Liver (tissue), 9 donors: Measurements from ENCODE around the gene MYLK2. TPM values are rescaled to one million over a fixed set of nuclear protein-coding genes. Genes with fewer than 3 reads are reported as not detected.

Source experiments
- DNase-seq: peaks from one replicate; pipeline ENCODE4 v3.0.0-alpha.2; 2017; ENCODE audit warnings: low spot score
- H3K27ac ChIP-seq, 2 donors: one replicate each; pipeline ENCODE4 v1.7.0; 2013; ENCODE audit warnings: inconsistent platforms in 2 of 2, low read length in 2 of 2, control low read depth in 1 of 2, low read depth in 1 of 2, mild to moderate bottlenecking in 1 of 2
- H3K27me3 ChIP-seq, 4 donors: one replicate each; pipeline versions ENCODE4 v1.6.1 to v1.7.0; 2013; ENCODE audit warnings: low read length in 3 of 4, inconsistent platforms in 1 of 4, mild to moderate bottlenecking in 1 of 4, moderate library complexity in 1 of 4; ENCODE audit not compliant: control insufficient read depth in 4 of 4, insufficient read depth in 4 of 4
- H3K36me3 ChIP-seq, 4 donors: one replicate each; pipeline versions ENCODE4 v1.6.1 to v1.7.0; 2013; ENCODE audit warnings: low read length in 3 of 4, mild to moderate bottlenecking in 3 of 4, low read depth in 1 of 4, moderate library complexity in 1 of 4; ENCODE audit not compliant: control insufficient read depth in 4 of 4, insufficient read depth in 3 of 4
- H3K4me1 ChIP-seq, 4 donors: one replicate each; pipeline versions ENCODE4 v1.6.1 to v1.7.0; 2013; ENCODE audit warnings: low read length in 3 of 4, mild to moderate bottlenecking in 3 of 4, moderate library complexity in 1 of 4; ENCODE audit not compliant: control insufficient read depth in 4 of 4, insufficient read depth in 4 of 4
- H3K4me3 ChIP-seq, 3 donors: one replicate each; pipeline versions ENCODE4 v1.6.1 to v1.7.0; 2013; ENCODE audit warnings: low read length in 3 of 3, control low read depth in 1 of 3, low read depth in 1 of 3, mild to moderate bottlenecking in 1 of 3
- H3K9ac ChIP-seq, 2 donors: one replicate each; pipeline ENCODE4 v1.7.0; 2013; ENCODE audit warnings: low read length in 2 of 2, mild to moderate bottlenecking in 2 of 2, moderate library complexity in 2 of 2, control low read depth in 1 of 2, low read depth in 1 of 2
- H3K9me3 ChIP-seq, 4 donors: one replicate each; pipeline versions ENCODE4 v1.6.1 to v1.7.0; 2013; ENCODE audit warnings: low read length in 3 of 4; ENCODE audit not compliant: control insufficient read depth in 4 of 4
- EGR1 ChIP-seq, 2 donors: IDR thresholded peaks; 2 replicates each; pipeline ENCODE4 v1.6.1; 2016 to 2018; ENCODE audit warnings: antibody characterized with exemption in 2 of 2, low read depth in 2 of 2
- FOXA1 ChIP-seq: IDR thresholded peaks from 2 replicates; pipeline ENCODE4 v1.6.1; 2016; ENCODE audit warnings: antibody characterized with exemption
- FOXA2 ChIP-seq: IDR thresholded peaks from 2 replicates; pipeline ENCODE4 v1.6.1; 2016; ENCODE audit warnings: antibody characterized with exemption
- GABPA ChIP-seq, 2 donors: IDR thresholded peaks in 1 of 2; conservative IDR thresholded peaks in 1 of 2; 2 replicates each; pipeline ENCODE4 v1.6.1; 2016; ENCODE audit warnings: antibody characterized with exemption in 2 of 2, mild to moderate bottlenecking in 1 of 2, moderate library complexity in 1 of 2
- HNF4A ChIP-seq, 2 donors: conservative IDR thresholded peaks; 2 replicates each; pipeline ENCODE4 v1.6.1; 2016; ENCODE audit warnings: antibody characterized with exemption in 2 of 2, mild to moderate bottlenecking in 2 of 2
- HNF4G ChIP-seq: IDR thresholded peaks from 2 replicates; pipeline ENCODE4 v1.6.1; 2016; ENCODE audit warnings: antibody characterized with exemption
- JUND ChIP-seq, 2 donors: IDR thresholded peaks; 2 replicates each; pipeline ENCODE4 v1.6.1; 2016; ENCODE audit warnings: antibody characterized with exemption in 2 of 2
- NR2F2 ChIP-seq: IDR thresholded peaks from 2 replicates; pipeline ENCODE4 v1.6.1; 2016; ENCODE audit warnings: antibody characterized with exemption
- RAD21 ChIP-seq, 2 donors: IDR thresholded peaks; 2 replicates each; pipeline ENCODE4 v1.6.1; 2016; ENCODE audit warnings: antibody characterized with exemption in 2 of 2, mild to moderate bottlenecking in 2 of 2
- RXRA ChIP-seq, 2 donors: IDR thresholded peaks; 2 replicates each; pipeline ENCODE4 v1.6.1; 2017 to 2018; ENCODE audit warnings: antibody characterized with exemption in 2 of 2, mild to moderate bottlenecking in 1 of 2
- SP1 ChIP-seq: IDR thresholded peaks from 2 replicates; pipeline ENCODE4 v1.6.1; 2018; ENCODE audit warnings: antibody characterized with exemption, mild to moderate bottlenecking
- TAF1 ChIP-seq: conservative IDR thresholded peaks from 2 replicates; pipeline ENCODE4 v1.6.1; 2016; ENCODE audit warnings: antibody characterized with exemption, mild to moderate bottlenecking
- YY1 ChIP-seq: IDR thresholded peaks from 2 replicates; pipeline ENCODE4 v1.6.1; 2016; ENCODE audit warnings: antibody characterized with exemption, mild to moderate bottlenecking
- WGBS: extraction: QIAGEN DNeasy Blood & Tissue Kit; methylation state at CpG from one replicate; pipeline ENCODE4 v1.1.7; 2013; 5-methylcytosine and 5-hydroxymethylcytosine counted together
- polyA plus RNA-seq, 2 donors: library from polyadenylated mRNA; stranded (reverse) in 1 of 2; unstranded in 1 of 2; fragments of 200-250 nt in 1 of 2; fragments of >200 nt in 1 of 2; fragmentation: Nextera tagmentation in 1 of 2; extraction: Ambion mirVana in 1 of 2; gene quantifications; one replicate each; pipeline versions ENCODE4 v1.2.1 to v1.2.3, GENCODE V29; 2013 to 2015
- total RNA-seq, 2 donors: library from RNA; depleted of rRNA; stranded (reverse); fragments of >200 nt; gene quantifications; one replicate each; pipeline ENCODE4 v1.2.3, GENCODE V29; 2014
- TF ChIP-seq, protein P1 (sequence below): IDR thresholded peaks from 2 replicates; pipeline ENCODE4 v1.6.1; 2016; ENCODE audit warnings: antibody characterized with exemption
- TF ChIP-seq, protein P2 (sequence below): IDR thresholded peaks from 2 replicates; pipeline ENCODE4 v1.6.1; 2016; ENCODE audit warnings: antibody characterized with exemption, mild to moderate bottlenecking
- TF ChIP-seq, protein P3 (sequence below): IDR thresholded peaks from 2 replicates; pipeline ENCODE4 v1.6.1; 2016; ENCODE audit warnings: antibody characterized with exemption
- TF ChIP-seq, protein P4 (sequence below): IDR thresholded peaks from 2 replicates; pipeline ENCODE4 v1.6.1; 2016; ENCODE audit warnings: antibody characterized with exemption
- TF ChIP-seq, protein P5 (sequence below): fragments of 150-350 bp; IDR thresholded peaks from 2 replicates; pipeline ENCODE4 v1.5.1; 2017; ENCODE audit warnings: improper control_type of control experiment, low read depth, low read length; ENCODE audit not compliant: missing input control
- donor health status: healthy.
- donor health status: healthy.
- donor health status: healthy.
- donor health status: healthy.
- donor health status: healthy.

MYLK2 gene
- total and polyA plus RNA-seq, 4 donors = 0.08 to 0.19 TPM; not detected in 2

DNA sequence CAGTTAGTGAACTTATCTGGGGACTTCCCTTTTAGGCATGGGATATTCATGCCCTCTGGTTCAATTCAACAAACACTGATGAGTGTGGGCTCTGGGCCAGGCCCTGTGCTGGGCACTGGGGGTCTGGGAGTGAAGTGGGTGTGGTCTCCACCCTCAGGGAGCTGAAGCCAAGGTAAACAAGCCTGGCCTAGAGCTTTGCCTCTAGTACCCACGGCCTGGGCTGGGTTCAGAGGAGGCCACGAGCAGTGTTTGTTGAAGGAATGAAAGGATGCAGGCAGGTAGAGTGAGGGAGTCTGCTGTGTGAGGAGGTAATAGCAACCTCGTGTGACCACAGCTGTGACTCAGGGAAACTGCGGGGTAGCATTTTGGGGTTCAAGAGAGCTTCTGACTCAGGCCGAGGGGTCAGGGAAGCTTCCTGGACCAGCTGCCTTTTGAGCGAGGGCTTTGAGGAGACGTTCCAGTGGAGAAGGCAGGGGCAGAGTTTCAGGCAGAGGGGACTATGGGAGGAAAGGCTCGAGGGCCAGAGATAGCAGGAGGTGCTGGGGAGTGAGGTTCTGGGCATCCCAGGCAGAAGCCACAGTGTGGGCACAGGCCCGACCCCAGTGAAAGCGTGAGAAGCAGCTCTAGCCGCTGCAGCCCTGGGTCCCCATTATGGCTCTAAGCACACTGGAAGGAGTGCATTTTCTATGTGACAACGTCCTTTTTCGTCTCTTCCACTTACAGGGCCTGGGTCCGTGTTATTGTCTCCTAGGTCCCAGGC is 5.6 kb downstream of the MYLK2 start:
- Histone ChIP-seq H3K4me3 (no peak overlapping the region), H3K4me1 (peaks cover 0 to 10% (median 2%) of the 10 kb centered on the region in 4 donors), H3K9me3 (no peaks in the 10 kb centered on the region), H3K27me3 (no peaks in the 10 kb centered on the region), H3K36me3 (no peaks in the 10 kb centered on the region), H3K9ac (no peak overlapping the region), H3K27ac (no peak overlapping the region)
- WGBS = 70% methylated on average over 14 of the region's 14 CpGs
- TF ChIP-seq FOXA2 (no peak), HNF4G (no peak), SP1 (no peak), YY1 (no peak)
- TF ChIP-seq, protein P1, sequence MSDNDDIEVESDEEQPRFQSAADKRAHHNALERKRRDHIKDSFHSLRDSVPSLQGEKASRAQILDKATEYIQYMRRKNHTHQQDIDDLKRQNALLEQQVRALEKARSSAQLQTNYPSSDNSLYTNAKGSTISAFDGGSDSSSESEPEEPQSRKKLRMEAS = no peak
- no peak for DNase-seq

DNA sequence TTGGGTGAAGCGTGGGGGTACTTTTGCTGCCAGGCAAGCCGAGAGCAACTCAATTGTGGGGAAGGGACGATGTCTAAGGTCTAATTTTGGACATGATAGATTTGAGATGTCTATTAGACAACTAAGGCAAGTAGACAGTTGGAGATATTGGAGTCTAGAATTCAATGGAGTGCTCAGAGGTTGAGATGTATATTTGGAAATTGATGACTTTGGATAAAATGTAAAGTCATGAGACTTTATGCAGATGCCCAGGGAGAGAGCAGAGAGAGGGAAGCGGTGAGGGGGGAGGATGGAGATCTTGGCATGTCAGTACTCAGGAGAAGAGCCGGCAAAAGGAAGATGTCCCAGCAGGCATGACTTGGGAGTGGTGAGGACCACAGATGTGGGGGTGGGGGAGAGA is 6.9 kb downstream of the MYLK2 start:
- DNase-seq = no peak
- Histone ChIP-seq H3K4me3 (no peak overlapping the region), H3K27ac (no peak overlapping the region), H3K27me3 (no peaks in the 10 kb centered on the region), H3K9me3 (no peaks in the 10 kb centered on the region), H3K9ac (no peak overlapping the region), H3K36me3 (no peaks in the 10 kb centered on the region), H3K4me1 (peaks cover 0 to 10% (median 2%) of the 10 kb centered on the region in 4 donors)
- TF ChIP-seq YY1 (no peak), RAD21 (IDR thresholded peaks at IDR 0.05) (no peak), FOXA1 (no peak), JUND (IDR thresholded peaks at IDR 0.05) (no peak), NR2F2 (no peak), GABPA (IDR thresholded peaks at IDR 0.05 in 1 of 2, conservative IDR thresholded peaks at IDR 0.05 in 1 of 2) (no peak), HNF4A (conservative IDR thresholded peaks at IDR 0.05) (no peak), HNF4G (no peak), RXRA (IDR thresholded peaks at IDR 0.05) (no peak), TAF1 (no peak), EGR1 (IDR thresholded peaks at IDR 0.05; ENCODE audit: low read depth in 2 of 2) (no peak)
- TF ChIP-seq, protein P2, sequence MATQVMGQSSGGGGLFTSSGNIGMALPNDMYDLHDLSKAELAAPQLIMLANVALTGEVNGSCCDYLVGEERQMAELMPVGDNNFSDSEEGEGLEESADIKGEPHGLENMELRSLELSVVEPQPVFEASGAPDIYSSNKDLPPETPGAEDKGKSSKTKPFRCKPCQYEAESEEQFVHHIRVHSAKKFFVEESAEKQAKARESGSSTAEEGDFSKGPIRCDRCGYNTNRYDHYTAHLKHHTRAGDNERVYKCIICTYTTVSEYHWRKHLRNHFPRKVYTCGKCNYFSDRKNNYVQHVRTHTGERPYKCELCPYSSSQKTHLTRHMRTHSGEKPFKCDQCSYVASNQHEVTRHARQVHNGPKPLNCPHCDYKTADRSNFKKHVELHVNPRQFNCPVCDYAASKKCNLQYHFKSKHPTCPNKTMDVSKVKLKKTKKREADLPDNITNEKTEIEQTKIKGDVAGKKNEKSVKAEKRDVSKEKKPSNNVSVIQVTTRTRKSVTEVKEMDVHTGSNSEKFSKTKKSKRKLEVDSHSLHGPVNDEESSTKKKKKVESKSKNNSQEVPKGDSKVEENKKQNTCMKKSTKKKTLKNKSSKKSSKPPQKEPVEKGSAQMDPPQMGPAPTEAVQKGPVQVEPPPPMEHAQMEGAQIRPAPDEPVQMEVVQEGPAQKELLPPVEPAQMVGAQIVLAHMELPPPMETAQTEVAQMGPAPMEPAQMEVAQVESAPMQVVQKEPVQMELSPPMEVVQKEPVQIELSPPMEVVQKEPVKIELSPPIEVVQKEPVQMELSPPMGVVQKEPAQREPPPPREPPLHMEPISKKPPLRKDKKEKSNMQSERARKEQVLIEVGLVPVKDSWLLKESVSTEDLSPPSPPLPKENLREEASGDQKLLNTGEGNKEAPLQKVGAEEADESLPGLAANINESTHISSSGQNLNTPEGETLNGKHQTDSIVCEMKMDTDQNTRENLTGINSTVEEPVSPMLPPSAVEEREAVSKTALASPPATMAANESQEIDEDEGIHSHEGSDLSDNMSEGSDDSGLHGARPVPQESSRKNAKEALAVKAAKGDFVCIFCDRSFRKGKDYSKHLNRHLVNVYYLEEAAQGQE = no peak
- TF ChIP-seq, protein P1 = no peak
- TF ChIP-seq, protein P3, sequence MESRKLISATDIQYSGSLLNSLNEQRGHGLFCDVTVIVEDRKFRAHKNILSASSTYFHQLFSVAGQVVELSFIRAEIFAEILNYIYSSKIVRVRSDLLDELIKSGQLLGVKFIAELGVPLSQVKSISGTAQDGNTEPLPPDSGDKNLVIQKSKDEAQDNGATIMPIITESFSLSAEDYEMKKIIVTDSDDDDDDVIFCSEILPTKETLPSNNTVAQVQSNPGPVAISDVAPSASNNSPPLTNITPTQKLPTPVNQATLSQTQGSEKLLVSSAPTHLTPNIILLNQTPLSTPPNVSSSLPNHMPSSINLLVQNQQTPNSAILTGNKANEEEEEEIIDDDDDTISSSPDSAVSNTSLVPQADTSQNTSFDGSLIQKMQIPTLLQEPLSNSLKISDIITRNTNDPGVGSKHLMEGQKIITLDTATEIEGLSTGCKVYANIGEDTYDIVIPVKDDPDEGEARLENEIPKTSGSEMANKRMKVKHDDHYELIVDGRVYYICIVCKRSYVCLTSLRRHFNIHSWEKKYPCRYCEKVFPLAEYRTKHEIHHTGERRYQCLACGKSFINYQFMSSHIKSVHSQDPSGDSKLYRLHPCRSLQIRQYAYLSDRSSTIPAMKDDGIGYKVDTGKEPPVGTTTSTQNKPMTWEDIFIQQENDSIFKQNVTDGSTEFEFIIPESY = no peak
- TF ChIP-seq, protein P4, sequence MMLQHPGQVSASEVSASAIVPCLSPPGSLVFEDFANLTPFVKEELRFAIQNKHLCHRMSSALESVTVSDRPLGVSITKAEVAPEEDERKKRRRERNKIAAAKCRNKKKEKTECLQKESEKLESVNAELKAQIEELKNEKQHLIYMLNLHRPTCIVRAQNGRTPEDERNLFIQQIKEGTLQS = no peak
- TF ChIP-seq, protein P5, sequence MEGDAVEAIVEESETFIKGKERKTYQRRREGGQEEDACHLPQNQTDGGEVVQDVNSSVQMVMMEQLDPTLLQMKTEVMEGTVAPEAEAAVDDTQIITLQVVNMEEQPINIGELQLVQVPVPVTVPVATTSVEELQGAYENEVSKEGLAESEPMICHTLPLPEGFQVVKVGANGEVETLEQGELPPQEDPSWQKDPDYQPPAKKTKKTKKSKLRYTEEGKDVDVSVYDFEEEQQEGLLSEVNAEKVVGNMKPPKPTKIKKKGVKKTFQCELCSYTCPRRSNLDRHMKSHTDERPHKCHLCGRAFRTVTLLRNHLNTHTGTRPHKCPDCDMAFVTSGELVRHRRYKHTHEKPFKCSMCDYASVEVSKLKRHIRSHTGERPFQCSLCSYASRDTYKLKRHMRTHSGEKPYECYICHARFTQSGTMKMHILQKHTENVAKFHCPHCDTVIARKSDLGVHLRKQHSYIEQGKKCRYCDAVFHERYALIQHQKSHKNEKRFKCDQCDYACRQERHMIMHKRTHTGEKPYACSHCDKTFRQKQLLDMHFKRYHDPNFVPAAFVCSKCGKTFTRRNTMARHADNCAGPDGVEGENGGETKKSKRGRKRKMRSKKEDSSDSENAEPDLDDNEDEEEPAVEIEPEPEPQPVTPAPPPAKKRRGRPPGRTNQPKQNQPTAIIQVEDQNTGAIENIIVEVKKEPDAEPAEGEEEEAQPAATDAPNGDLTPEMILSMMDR = no peak
- WGBS = 88% methylated on average over 5 of the region's 5 CpGs
